ENCODE measurements around the gene PROM1. TPM values are rescaled to one million over a fixed set of nuclear protein-coding genes. Genes with fewer than 3 reads are reported as not detected.
A peak's percentile ranks its signal among the peaks of the same experiment; 100 is the strongest.

The PROM1 gene
- total and polyA plus RNA-seq, 2 donors (not counting 1 experiment from before 2014, with no cell fraction given), result 0.10 to 0.17 TPM

DNA sequence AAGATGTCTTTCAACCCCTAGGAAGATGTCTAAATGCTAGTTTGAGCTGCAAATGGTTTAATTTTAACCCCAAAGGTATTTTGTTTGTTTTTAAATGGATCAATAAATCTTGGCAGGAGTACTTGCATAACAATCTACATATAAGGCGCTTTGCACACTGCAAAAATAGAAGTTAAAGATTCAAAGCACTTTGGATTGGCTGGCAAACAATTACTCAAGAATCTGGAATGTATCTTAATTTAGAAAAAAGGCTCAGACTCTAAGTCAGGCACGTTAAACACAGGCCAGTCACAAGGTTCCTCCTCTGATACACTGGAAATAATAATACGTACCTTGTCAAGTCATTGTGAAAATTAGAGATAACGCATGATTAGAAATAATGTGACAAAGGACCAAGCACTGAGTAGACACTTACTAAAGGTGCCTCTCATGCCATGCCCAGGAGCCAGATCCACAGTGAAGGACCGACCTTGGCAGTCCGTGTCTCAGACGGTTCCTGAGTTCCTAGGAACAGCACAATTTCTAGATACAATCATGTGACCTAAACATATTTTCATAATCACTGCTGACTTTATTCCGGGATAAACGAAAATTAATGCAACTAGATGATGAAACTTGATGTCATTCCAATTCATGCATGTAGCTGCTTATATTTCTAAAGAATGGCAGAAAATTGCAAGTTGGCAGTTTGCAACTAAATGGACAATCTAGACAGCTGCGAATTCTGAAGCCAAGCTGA lies 49.6 kb downstream of the PROM1 start:
- Histone ChIP-seq H3K4me1 (ENCODE audit: control insufficient read depth, extremely low read depth, insufficient read depth, low read length) (no peaks in the 10 kb centered on the region), H3K9me3 (ENCODE audit: control insufficient read depth, insufficient read depth, low read depth, low read length) (no peaks in the 10 kb centered on the region), H3K27me3 (ENCODE audit: control insufficient read depth, insufficient read depth, low read length) (no peaks in the 10 kb centered on the region), H3K4me2 (ENCODE audit: extremely low read depth, insufficient read depth, low read length) (no peak overlapping the region), H3K27ac (ENCODE audit: insufficient read depth, low read length) (no peak overlapping the region), H2AFZ (ENCODE audit: low read length) (no peak overlapping the region), H3K4me3 (replicated peaks in 1 of 4; ENCODE audit: control extremely low read depth in 1 of 4, insufficient read depth in 1 of 4, low read depth in 3 of 4, low read length in 4 of 4) (no peak overlapping the region), H3K36me3 (ENCODE audit: control insufficient read depth, insufficient read depth, low read length) (no peaks in the 10 kb centered on the region), H3K9ac (ENCODE audit: insufficient read depth, low read length) (no peak overlapping the region), H4K20me1 (ENCODE audit: control insufficient read depth, extremely low read depth, insufficient read depth, low read length) (no peaks in the 10 kb centered on the region), H3K79me2 (ENCODE audit: control insufficient read depth, insufficient read depth, low read length) (no peaks in the 10 kb centered on the region)
- no peak for TF ChIP-seq EZH2 (IDR thresholded peaks at IDR 0.05; ENCODE audit: low read length, missing control alignments)
- TF ChIP-seq, protein P1, sequence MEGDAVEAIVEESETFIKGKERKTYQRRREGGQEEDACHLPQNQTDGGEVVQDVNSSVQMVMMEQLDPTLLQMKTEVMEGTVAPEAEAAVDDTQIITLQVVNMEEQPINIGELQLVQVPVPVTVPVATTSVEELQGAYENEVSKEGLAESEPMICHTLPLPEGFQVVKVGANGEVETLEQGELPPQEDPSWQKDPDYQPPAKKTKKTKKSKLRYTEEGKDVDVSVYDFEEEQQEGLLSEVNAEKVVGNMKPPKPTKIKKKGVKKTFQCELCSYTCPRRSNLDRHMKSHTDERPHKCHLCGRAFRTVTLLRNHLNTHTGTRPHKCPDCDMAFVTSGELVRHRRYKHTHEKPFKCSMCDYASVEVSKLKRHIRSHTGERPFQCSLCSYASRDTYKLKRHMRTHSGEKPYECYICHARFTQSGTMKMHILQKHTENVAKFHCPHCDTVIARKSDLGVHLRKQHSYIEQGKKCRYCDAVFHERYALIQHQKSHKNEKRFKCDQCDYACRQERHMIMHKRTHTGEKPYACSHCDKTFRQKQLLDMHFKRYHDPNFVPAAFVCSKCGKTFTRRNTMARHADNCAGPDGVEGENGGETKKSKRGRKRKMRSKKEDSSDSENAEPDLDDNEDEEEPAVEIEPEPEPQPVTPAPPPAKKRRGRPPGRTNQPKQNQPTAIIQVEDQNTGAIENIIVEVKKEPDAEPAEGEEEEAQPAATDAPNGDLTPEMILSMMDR (conservative IDR thresholded peaks at IDR 0.05 in 1 of 2, IDR thresholded peaks at IDR 0.05 in 1 of 2; ENCODE audit: low read depth in 1 of 2, low read length in 2 of 2), result no peak
- DNase-seq (ENCODE audit: low read depth in 2 of 2), result peak; percentile 67 to 74

DNA sequence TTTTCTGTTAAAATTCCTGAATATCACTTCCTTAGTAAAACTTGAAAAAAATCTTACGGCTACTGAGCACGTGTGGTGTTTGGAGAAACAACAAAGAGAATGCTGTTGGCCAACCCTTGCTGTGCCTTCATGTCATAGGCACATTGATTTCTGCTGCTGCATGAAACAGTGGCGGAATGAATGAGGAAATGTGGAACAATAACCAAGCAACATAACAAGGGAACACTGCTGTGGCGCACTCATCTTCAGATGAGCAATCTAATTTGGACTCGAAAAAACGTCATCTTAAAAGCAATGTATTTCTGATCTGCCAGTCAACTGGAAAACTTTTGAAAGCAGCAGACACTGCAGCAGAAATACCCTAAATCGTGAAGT lies 51.4 kb downstream of the PROM1 start:
- H2AFZ ChIP-seq (ENCODE audit: low read length), result no peak overlapping the region
- H3K4me2 ChIP-seq (ENCODE audit: extremely low read depth, insufficient read depth, low read length), result no peak overlapping the region
- H3K79me2 ChIP-seq (ENCODE audit: control insufficient read depth, insufficient read depth, low read length), result no peaks in the 10 kb centered on the region
- H3K4me3 ChIP-seq (replicated peaks in 1 of 4; ENCODE audit: control extremely low read depth in 1 of 4, insufficient read depth in 1 of 4, low read depth in 3 of 4, low read length in 4 of 4), result no peak overlapping the region
- no peaks in the 10 kb centered on the region for H3K9me3 ChIP-seq (ENCODE audit: control insufficient read depth, insufficient read depth, low read depth, low read length)
- peak in 1 of 2 donors; percentile 17 for DNase-seq (ENCODE audit: low read depth in 2 of 2)
- H4K20me1 ChIP-seq (ENCODE audit: control insufficient read depth, extremely low read depth, insufficient read depth, low read length), result no peaks in the 10 kb centered on the region
- no peak overlapping the region for H3K9ac ChIP-seq (ENCODE audit: insufficient read depth, low read length)
- no peaks in the 10 kb centered on the region for H3K4me1 ChIP-seq (ENCODE audit: control insufficient read depth, extremely low read depth, insufficient read depth, low read length)
- no peak overlapping the region for H3K27ac ChIP-seq (ENCODE audit: insufficient read depth, low read length)
- H3K27me3 ChIP-seq (ENCODE audit: control insufficient read depth, insufficient read depth, low read length), result no peaks in the 10 kb centered on the region
- H3K36me3 ChIP-seq (ENCODE audit: control insufficient read depth, insufficient read depth, low read length), result no peaks in the 10 kb centered on the region
- TF ChIP-seq, protein P1 (conservative IDR thresholded peaks at IDR 0.05 in 1 of 2, IDR thresholded peaks at IDR 0.05 in 1 of 2; ENCODE audit: low read depth in 1 of 2, low read length in 2 of 2), result no peak
- no peak for TF ChIP-seq EZH2 (IDR thresholded peaks at IDR 0.05; ENCODE audit: low read length, missing control alignments)

DNA sequence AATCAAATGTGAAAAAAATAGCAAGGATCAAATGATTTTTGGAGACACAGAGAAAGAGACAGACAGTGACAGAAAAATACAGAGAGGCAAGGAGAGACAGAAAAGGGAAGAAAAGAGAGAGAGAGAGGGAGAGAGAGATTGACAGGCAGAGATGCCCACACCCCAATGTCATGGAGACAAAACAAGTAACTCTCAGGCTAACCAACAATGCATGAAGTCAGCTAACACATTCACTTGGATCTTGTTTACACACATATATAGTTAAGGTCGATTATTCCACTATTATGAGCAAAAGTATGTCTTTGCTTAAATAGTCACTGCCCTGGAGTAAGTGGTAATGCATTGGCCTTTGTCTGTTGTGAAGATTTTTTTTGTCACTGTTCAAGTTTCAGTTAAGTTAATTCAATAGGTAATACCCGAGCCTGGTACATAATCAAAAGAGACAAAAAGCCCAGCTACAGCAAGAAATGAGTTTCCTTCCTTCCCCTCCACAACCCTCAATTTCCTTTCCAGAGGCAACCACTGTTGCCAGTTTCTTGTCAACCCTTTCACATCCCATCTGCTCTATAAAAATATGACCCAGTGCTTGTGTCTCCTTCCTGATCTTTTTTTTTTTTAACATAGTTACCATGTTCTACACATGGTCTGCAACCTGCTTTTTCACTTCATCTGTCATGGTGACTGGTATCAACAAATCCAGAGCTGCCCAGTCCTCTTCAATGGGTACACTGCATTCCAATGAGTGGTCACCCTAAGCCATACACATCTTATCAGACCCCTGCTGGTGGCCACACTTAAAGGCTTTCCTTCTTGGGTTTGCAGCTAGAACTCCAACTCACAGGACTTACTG lies 52.1 kb downstream of the PROM1 start:
- Histone ChIP-seq H3K36me3 (ENCODE audit: control insufficient read depth, insufficient read depth, low read length) (no peaks in the 10 kb centered on the region), H3K4me3 (replicated peaks in 1 of 4; ENCODE audit: control extremely low read depth in 1 of 4, insufficient read depth in 1 of 4, low read depth in 3 of 4, low read length in 4 of 4) (no peak overlapping the region), H3K27ac (ENCODE audit: insufficient read depth, low read length) (no peak overlapping the region), H2AFZ (ENCODE audit: low read length) (no peak overlapping the region), H3K9ac (ENCODE audit: insufficient read depth, low read length) (no peak overlapping the region), H3K79me2 (ENCODE audit: control insufficient read depth, insufficient read depth, low read length) (no peaks in the 10 kb centered on the region), H3K4me1 (ENCODE audit: control insufficient read depth, extremely low read depth, insufficient read depth, low read length) (no peaks in the 10 kb centered on the region), H3K4me2 (ENCODE audit: extremely low read depth, insufficient read depth, low read length) (no peak overlapping the region), H4K20me1 (ENCODE audit: control insufficient read depth, extremely low read depth, insufficient read depth, low read length) (no peaks in the 10 kb centered on the region), H3K27me3 (ENCODE audit: control insufficient read depth, insufficient read depth, low read length) (no peaks in the 10 kb centered on the region), H3K9me3 (ENCODE audit: control insufficient read depth, insufficient read depth, low read depth, low read length) (no peaks in the 10 kb centered on the region)
- DNase-seq (ENCODE audit: low read depth in 2 of 2), result no peak
- TF ChIP-seq, protein P1 (conservative IDR thresholded peaks at IDR 0.05 in 1 of 2, IDR thresholded peaks at IDR 0.05 in 1 of 2; ENCODE audit: low read depth in 1 of 2, low read length in 2 of 2), result no peak
- TF ChIP-seq EZH2 (IDR thresholded peaks at IDR 0.05; ENCODE audit: low read length, missing control alignments), result no peak

Measured in fibroblast of lung (primary cell).